HG03103 (cell line): ENCODE data around the gene KARS1.
"Not testable (repeated sequence)": the region's sequence is repeated elsewhere in the genome, so short reads cannot be mapped to it uniquely, and the experiment has no call there.

Source experiments
- ATAC-seq: cut with Tn5 transposase; IDR thresholded peaks from one replicate; pipeline ENCODE4 v1.9.1; 2021; ENCODE audit warnings: low read depth; ENCODE audit not compliant: unreplicated experiment

KARS1 gene

DNA sequence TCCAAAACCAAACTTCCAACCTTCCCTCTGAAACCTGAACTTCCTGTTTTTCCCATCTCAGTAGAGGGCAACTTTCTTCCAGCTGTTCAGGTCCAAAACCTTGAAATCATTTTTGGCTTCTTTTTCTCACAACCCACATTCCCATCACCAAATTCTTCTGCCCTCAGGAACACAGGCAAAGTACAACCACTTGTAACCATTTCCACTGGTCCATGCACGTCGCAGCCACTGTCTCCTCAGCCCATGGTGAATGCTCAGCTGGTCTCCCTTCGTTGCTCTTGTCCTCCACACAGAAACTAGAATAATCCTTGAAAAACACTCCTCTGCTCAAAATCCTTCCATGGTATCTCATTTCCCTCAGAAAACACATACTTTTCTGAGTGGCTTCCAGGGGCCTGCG lies 20.7 kb downstream of the KARS1 start:
- no peak for ATAC-seq

DNA sequence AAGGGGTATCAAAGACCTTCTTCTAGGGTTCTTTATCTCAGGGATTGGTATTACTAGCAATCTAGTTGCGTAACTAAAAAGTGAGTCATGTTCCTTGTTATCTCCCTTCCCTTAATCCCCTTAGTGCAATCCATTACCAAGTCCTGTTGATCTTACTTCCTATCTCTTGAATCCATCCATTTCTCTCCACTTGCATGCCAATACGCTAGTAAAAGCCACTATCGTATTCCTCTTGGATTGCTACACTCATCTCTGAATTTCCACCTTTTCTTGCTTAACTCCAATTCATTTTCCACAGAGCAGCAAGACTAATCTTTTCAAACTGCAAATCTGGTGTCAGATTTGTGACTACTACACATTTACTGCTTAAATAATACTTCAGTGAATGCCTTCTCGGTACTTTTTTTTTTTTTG lies 22.5 kb downstream of the KARS1 start:
- ATAC-seq: no peak

GRCh38 chr16:75622761-75623605 lies 24.5 kb downstream of the KARS1 start, which contains the start of gene ADAT1:
Gene ADAT1 (minus strand): TSS chr16:75623281. CDS start chr16:75620799, 2,482 bp downstream.
- peak; percentile 96 for ATAC-seq

DNA sequence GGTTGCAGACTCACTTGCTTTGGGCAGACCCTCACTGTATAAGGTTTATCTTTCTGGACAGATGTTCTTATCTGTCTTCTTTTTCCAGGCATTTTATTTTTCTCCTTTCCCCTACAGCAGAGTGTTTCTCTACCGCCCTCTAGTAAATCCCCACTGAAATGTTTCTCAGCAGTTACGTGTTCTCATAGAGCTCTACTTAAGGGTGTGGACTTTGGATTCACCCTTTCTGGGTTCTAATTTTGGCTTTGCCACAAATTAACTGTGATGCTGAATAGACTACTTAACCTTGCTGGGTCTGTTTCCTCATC lies 26.3 kb downstream of the KARS1 start:
- no peak for ATAC-seq

GRCh38 chr16:75620326-75621169 lies 26.9 kb downstream of the KARS1 start:
- no peak for ATAC-seq

- ATAC-seq: no peak
Observed at GRCh38 chr16:75618780-75619179, 28.7 kb downstream of the KARS1 start.

- ATAC-seq: no peak
Observed at GRCh38 chr16:75617121-75617520, 30.3 kb downstream of the KARS1 start.

DNA sequence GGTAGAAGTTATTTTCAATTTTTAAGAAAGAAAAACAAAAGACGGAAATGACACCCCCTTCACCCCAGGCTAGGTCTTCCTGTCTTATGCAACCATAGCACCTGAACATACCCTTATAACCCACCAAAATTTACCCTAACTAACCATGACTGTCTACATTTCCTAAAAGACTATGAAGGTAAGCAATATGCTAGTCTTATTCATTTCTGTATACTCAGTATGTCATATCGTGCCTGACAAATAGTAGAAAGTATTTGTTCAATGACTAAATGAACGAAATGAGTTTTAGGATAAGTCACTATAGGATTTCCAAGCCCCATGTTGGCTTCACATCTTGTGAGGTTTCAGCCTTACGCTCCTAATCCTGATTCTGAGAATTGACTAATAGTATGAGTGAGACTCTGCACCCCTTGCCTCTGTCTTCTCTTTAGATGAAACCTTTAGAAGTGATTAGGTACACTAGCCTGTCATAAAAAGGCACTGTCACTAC lies 30.9 kb downstream of the KARS1 start:
- no peak for ATAC-seq

GRCh38 chr16:75615619-75616018 lies 31.8 kb downstream of the KARS1 start:
- no peak for ATAC-seq

DNA sequence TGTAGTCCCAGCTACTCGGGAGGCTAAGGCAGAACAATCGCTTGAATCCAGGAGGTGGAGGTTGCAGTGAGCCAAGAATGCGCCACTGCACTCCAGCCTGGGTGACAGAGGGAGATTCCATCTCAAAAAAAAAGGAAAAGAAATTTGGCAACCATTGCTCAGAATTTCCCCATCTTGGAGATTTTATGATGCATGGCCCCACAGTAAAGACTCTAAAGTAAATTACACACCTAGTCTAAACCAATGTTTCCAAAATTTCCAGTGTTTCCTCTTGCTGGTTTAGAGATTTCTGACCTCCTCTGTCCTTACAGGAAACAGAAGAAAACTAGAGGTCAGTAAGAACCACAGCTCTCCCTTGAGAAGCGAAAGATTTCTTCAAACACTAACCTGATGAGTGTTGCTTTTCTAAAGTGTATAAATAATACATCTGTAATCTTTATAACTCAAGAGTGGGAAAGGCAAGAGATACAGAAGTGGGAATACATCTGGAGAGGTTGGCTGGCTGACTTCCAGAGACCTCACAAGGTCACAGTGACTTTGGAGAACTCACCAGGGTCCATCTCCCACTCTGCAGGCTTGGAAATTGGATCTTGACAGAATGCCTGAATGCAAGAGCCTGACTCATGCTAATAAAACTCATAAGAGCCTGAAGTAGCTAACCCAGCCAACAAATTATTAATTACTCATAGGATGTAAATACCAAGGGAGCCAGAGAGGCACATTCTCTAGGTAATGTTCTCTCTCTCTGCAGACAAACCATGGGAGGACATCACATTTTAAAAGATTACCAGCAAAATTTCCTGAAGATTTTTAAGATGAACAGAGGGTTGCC lies 33.2 kb downstream of the KARS1 start:
- no peak for ATAC-seq

DNA sequence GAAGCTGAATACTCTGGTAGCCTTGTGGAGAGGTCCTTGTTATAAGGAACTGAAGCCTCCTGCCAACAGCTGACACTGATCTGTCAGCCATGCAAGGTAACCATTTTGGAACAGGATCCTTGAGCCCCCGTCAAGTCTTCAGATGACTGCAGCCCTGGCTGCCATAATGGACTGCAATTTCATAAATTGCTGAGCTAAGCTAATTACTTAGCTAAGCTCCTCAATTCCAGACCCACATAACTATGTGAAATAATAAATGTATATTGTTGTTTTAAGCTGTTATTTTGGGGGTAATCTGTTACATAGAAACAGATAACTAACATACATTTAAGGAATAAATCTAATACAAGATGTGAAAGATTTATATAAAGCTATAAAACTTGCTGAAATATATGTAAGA lies 41.0 kb downstream of the KARS1 start:
- no peak for ATAC-seq

GRCh38 chr16:75603241-75603640 lies 44.2 kb downstream of the KARS1 start:
- no peak for ATAC-seq

GRCh38 chr16:75599452-75600277 lies 47.8 kb downstream of the KARS1 start:
- ATAC-seq: no peak

- no peak for ATAC-seq
Observed at GRCh38 chr16:75593825-75594820, 53.3 kb downstream of the KARS1 start.

GRCh38 chr16:75593308-75593707 lies 54.2 kb downstream of the KARS1 start:
- ATAC-seq: no peak

- ATAC-seq: not testable (repeated sequence)
Observed at GRCh38 chr16:75591927-75592326, 55.5 kb downstream of the KARS1 start.

GRCh38 chr16:75590920-75591843 lies 56.3 kb downstream of the KARS1 start:
- ATAC-seq: no peak

DNA sequence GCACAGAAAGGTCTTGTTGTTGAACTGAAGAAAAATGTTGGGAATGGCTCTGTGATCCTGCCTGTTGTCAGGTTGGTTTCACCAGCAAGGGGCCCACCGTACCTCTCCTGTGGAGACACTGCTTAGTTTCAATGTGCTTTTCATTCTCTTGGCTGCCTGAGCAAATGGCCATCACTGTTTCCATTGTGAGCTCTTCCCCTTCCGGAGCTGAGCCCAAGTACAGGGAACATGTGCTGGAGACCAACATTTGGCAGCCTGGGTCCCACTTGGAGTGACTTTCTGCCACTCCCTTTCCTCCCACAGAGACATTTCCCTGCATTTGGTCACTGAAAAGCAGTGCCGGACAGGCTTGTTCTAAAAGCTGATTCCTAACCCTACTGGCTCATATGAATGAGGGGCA lies 58.2 kb downstream of the KARS1 start:
- ATAC-seq: no peak
